ENCODE measurements around the gene PAQR8.
A peak's percentile ranks its signal among the peaks of the same experiment; 100 is the strongest.

The PAQR8 gene, protein sequence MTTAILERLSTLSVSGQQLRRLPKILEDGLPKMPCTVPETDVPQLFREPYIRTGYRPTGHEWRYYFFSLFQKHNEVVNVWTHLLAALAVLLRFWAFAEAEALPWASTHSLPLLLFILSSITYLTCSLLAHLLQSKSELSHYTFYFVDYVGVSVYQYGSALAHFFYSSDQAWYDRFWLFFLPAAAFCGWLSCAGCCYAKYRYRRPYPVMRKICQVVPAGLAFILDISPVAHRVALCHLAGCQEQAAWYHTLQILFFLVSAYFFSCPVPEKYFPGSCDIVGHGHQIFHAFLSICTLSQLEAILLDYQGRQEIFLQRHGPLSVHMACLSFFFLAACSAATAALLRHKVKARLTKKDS

DNA sequence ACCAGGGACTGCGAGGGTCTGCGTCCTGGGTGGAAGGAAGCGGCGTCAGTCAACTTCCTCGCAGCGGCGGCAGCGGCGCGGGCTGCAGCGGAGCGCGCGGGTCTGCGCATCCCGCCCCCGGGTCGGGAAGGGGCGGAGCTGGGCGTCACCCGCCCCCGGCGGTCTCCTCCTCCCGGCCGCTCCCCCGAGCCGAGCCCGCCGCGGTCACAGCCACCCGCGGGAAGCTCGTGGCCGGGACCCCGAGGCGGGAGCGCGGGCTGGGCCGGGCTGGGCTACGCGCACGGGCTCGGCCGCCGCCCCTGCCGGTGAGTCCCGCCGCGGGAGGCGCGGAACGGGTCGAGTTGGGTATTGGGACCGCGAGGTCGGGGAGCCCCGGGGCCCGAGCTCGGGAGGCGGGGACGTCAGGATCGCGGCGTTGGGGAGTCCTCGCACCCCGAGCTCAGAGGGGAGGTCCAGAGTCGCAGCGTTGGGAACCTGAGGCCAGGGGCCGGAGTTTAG, at the start of gene PAQR8:
PAQR8 (plus strand) TSS at position 207 of the 498 bp plus-strand sequence. CDS start 41,063 bp downstream, outside the sequence.
- DNase-seq (ENCODE audit: low read depth in 3 of 3, low spot score in 1 of 3) = peak; percentile 56 to 75 (median 69)

DNA sequence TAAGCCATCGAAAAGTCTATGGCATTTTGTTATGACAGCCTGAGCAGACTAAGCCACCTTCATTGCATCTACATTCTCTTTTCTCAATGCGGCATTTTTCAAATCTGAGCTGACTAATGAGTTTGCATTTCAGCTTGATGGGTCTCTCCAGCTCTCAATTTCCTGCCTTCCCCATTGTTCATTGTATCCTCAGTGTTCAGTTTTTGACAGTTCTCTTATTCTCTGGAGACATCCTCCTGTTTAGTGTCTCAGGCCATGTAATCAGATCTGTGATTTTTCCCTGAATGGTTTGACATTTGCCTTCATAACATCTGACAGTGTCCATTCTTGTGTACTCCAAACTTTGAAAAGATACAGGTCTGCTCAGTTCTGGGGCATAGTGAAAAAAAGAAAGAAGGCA, 49.5 kb upstream of the PAQR8 start:
- no peak for DNase-seq (ENCODE audit: low read depth in 3 of 3, low spot score in 1 of 3)

DNA sequence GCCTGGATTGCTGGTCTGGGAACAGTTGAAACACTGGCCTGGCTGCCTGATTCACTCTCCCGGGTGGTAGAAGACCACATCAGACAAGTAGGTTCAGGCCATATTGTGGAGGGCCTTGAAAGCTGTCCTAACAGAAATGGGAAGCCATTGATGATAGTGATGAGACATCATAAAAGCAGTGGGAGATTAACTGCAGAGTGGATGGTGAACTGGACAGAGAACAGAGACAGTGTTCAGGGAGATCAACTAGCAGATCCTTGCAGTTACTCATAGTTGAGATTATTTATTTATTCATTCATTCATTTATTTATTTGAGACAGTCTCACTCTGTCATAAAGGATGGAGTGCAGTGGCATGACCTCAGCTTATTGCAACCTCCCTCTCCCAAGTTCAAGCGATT, 47.2 kb upstream of the PAQR8 start:
- DNase-seq (ENCODE audit: low read depth in 3 of 3, low spot score in 1 of 3) = no peak

DNA sequence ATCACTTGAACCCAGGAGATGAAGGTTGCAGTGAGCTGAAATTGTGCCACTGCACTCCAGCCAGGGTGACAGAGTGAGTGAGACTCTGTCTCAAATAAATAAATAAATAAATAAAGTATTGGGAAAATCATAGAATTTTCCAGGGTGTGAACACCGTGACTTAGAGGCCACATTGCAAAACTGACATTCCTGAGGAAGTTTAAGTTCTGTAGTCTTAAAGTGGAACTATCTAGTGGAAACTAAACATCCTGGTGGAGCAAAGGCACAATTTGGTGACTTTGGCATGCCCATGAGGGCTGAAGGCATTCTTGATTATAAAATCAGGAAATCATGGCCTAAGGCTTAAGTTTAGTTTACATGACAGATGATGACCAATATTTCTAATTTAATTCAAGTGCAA, 44.7 kb upstream of the PAQR8 start:
- DNase-seq (ENCODE audit: low read depth in 3 of 3, low spot score in 1 of 3) = no peak

DNA sequence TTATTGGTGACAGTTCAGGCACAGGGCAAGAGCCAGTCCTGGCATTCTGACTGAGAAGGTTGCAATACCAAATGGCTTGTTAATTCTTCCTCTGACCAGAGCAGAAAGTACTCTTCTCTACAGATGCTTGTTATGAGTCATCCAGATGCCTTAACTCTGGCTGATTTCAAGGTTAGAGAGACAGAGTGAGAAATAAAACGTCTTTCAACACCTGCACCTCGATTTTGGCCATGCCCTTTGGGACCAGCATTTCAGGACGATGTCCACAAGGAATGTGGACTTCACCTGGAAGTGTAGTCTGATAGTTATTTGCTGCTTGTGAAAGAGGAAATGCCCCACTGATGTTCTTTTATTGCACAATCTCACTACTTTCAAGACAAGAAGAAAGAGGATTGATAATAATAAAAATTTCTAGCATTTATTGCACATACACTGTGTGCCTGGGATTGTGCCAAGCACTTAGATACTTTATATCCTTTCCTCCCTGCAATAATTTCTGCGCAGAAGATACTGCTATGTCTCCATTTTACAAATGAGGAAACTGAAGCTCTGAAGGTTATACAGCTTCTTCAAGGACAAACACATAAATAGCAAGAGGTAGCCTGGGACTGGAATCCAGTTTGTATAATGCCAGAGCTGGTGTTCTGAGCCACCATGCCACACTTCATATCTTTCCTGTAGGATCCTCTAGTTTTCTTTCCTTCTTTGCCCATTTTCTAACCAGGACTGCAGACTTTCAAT, 43.9 kb upstream of the PAQR8 start:
- DNase-seq (ENCODE audit: low read depth in 3 of 3, low spot score in 1 of 3) = no peak

DNA sequence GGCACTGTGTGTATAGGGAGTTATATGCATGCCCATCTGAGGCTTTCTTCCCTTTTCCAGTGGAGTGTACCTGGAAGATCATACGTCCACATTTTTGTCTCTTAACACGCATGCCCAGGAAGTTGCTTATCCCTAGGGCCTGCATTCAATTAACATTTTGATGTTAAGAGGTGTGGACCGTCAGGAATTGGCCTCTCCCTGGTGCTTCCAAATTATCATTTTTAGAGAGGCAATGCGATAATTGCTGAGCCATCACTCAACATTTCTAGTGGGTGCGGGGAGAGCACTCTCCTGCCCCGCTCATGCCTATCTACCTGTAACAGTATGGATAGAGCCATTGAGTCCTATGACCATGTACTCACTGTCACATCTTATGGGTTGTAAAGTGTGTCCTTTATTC, 37.8 kb upstream of the PAQR8 start:
- DNase-seq (ENCODE audit: low read depth in 3 of 3, low spot score in 1 of 3) = no peak

DNA sequence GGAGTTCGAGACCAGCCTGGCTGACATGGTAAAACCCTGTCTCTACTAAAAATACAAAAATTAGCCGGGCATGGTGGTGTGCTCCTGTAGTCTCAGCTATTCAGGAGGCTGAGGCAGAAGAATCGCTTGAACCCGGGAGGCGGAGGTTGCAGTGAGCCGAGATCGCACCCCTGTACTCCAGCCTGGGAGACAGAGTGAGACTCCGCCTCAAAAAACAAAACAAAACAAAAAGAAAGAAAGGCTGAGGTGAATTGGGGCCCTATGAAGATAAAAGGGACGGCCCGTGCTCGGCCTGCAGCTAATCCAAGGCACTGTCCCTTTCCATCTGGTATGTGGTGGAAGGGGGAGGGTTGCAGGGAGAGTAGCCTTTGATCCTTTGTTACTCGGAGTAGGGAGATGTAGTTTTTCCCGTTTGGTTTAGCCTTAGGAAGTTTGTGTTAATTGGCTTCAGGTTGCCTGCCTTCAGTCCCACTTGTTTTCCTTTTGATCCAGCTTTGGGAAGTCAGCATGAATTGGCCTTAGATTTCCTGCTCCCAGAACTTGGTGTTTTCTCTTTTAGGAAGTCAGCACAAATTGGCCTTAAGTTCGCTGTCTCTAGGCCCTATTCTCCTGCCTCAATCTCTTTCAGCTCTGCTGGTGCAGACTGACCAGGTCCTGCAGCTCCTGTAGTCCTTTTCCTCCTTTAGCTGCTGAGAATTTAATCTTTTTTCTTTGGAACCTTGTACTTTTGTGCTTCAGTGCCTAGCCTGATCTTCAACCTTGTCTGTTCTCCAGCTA, 36.1 kb upstream of the PAQR8 start:
- no peak for DNase-seq (ENCODE audit: low read depth in 3 of 3, low spot score in 1 of 3)

DNA sequence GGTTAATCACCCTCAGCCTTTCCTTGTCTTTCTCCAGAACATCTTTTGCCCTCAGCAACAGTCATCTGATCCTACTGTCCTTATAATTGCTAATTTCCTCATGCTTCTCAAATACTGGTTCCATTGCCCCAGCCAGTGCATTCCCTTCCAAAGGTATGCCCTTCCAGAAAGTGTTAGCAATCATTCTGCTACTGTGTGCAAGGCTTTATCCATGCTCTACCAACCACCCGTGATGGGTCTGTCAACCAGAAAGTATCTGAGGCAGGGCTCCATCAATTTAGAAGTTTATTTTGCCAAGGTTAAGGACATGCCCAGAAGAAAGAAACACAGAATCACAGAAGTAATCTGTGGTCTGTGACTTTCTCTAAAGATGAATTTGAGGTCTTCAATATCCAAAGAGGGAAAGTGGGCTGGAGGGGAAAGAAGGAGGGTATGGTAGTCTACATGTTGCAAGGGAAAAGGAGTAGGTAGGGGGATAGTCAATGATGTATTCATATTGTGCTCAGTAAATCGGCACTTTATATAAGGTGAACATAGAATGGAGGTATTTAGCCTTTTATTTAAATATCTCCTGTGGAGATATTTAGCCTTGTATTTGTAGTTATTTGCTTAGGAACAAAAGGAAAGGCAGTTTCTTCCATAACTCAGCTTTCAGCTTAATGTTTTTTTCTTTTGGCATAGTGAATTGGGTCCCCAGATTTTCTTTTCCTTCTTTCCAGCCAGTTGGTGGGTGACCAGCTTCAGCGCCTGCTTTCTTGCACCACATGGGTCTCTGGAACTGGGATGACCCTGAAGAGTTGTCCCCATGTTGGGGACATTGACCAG, 35.2 kb upstream of the PAQR8 start:
- no peak for DNase-seq (ENCODE audit: low read depth in 3 of 3, low spot score in 1 of 3)

DNA sequence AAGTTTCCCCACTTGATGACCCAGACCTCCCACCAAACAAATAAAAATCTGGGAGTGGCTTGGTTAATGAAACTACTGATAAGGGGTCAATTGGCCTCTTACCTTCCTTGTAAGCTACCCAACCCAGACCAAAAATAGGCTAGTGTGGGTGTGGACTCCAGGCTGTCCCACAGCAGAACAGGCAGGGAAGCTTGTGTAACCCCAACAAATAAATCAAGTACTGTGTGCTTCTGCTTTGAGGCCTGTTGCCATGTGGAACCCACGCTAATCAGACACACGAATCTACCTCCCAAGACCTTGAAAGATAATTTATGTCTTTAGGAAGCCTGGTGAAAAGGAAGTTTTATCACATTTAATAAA, 33.7 kb upstream of the PAQR8 start:
- no peak for DNase-seq (ENCODE audit: low read depth in 3 of 3, low spot score in 1 of 3)

DNA sequence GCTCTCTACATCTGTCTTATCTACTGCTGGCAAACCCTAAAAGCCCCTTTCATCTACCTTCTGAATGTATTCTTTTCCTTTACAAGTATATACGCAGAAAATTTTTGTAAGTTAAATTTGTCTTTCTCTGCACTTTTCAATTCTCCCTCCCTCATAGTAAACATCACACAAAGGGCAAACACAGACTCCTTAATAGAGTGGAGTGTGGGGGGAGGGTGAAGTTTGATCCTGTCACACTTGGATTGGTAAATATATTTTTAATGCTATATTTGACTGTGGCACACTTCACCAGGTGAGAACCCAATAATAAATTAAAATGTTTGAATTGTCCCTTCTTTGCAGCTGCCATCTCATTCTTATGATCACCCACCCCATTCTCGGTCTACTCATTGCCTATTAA, 33.2 kb upstream of the PAQR8 start:
- no peak for DNase-seq (ENCODE audit: low read depth in 3 of 3, low spot score in 1 of 3)

DNA sequence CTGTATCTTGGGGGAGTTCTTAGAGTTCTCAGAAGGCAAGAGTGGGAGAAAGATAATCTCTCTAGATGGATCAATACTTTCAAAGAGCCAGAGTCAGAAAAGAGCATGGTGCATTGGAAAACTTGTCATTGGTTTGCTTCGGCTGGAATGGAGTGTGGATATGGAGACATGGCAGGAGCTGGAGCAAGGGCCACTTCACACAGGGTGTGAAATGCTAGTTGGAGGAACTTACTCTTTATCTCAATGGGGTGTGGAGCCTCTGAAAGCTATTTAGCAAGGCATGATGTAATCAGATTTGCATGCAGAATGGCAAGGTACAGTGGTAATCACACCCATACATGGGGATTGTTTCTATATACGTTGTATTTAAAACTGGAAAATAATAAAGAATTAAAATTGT, 31.5 kb upstream of the PAQR8 start:
- no peak for DNase-seq (ENCODE audit: low read depth in 3 of 3, low spot score in 1 of 3)

DNA sequence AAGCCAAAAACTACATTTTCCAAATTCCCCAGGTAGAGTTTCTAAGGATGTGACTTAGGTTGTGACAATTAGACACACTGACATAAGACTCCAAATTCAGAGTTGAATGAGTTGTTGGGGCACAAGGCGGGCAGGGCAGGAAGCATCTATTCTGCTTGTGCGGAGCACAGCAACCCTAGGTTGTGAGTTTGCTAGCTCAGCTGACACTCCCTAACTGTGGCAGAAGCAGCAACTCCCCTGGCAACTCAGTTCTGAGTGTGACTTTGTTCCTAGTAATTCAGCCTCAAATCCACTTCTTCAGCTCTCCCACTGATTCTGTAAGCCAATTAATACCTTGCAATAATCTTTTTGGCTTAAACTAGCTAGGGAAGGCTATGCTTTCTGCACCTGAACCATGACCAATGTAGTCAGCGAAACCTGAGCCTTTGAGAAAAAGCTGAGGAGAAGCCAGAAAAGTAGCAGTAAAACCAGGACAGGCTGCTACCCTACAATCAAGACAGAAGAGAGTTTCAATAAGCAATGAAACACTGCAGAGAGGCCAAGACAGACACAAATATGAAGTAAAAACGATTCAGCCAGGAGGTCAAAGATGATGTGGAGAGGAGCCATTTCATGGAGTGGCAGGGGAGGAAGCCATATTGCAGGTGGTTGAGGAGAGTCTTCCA, 30.0 kb upstream of the PAQR8 start:
- DNase-seq (ENCODE audit: low read depth in 3 of 3, low spot score in 1 of 3) = no peak

DNA sequence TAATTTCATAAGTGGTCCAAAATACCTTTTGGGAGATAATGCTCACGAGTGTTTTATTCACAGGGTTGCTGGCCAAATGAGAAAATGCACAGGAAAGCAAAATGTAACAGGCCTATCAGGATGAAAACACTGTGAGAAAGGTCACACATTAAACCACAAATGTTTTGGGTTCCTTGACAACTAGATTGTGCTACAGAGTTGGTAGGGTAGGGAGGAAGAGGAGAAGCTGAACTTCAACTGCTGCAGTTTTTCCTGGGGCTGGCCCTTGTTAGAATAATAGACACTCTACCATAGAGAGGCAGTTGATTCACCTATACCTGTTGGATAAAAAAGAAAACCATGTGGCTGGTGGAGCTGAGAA, 28.1 kb upstream of the PAQR8 start:
- DNase-seq (ENCODE audit: low read depth in 3 of 3, low spot score in 1 of 3) = no peak

DNA sequence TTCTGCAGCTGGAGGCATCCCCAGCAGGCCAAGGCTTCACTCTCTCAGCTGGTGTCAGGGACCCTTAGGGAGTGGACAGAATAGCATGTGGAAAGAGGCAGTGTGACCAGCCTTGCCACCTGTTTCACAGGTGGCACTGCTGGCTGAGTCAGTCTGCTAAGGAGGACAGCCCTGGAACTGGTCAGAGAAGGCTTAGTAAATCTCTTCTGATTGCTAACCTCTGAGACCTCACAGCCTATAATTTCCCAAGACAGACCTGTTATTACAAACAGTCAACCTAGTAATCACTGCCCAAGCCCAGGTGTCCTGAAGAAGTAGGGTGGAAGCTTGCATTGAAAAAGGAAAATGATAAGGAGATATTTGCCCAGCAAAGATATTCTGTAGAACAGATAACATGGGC, 26.4 kb upstream of the PAQR8 start:
- DNase-seq (ENCODE audit: low read depth in 3 of 3, low spot score in 1 of 3) = no peak

DNA sequence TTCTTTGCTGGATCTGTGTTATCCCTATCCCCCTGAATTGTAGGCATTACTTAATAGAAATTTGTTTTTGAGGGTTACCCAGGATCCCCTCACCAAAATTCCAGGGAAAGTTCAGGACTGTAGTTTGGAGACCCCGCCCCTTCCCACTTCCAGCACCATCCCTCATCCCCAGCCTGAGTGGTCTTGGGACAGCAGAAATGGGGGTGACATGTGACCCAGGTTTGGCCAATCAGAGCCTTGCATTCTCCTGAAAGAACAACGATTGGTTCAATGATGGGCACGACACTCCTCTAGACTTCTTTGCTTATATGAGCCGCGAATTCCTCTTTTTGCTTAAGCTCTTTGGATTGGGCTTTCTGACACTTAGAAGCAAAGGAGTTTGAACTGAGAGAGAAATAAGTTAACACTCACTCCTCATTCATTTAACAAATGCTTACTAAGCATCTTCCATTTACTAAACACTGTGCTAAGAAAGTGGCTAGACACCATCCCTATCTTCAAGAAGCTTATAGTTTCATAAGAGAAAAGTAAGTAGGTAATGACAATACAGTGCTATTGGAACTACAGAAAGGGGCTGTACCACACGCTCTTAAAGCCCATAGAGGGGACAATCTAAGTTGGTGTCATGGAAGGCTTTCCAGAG, 24.9 kb upstream of the PAQR8 start:
- no peak for DNase-seq (ENCODE audit: low read depth in 3 of 3, low spot score in 1 of 3)

DNA sequence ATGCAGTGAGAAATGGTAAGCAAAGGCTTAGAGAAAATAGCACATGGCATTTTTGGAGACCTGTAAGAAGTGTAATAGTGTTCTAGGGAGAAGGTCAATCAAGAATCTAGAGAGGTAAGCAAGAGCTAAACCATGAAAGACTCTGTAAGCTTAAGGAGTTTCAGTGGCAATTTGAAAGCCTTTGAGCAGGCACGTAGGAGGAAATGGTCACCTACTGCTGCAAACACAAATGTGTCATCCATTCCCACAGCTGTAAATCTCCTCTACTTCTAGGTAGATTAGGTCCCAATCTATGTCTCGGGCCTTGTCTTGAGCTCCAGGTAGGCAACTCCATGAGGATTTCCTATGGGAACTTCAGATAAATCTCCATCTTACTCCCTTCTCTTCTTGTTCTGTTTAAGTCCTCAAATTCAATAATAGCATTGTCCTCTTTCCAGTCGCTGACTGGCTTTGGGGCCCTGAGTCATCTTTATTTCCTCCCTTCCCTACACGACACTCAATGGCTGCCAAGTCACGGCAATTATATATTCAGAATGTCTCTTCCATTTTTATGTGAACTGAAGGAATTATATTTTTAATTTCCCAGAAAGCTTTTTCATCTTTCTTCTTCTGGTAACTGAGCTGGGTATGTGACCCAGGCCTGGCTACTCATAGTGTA, 24.2 kb upstream of the PAQR8 start:
- DNase-seq (ENCODE audit: low read depth in 3 of 3, low spot score in 1 of 3) = no peak

DNA sequence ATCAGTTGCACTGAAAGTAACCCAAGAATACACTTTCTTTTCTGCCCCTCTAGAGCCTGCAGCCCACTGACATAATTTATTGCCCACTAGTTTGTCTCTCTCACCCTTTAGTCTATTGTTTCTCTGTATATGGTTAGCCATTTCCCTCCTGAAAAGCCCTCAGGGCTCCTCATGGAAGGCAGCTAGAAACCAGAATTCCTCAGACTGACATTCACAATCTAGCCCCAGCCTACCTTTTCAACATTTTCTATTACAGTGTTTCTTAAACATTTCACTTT, 21.4 kb upstream of the PAQR8 start:
- no peak for DNase-seq (ENCODE audit: low read depth in 3 of 3, low spot score in 1 of 3)

DNA sequence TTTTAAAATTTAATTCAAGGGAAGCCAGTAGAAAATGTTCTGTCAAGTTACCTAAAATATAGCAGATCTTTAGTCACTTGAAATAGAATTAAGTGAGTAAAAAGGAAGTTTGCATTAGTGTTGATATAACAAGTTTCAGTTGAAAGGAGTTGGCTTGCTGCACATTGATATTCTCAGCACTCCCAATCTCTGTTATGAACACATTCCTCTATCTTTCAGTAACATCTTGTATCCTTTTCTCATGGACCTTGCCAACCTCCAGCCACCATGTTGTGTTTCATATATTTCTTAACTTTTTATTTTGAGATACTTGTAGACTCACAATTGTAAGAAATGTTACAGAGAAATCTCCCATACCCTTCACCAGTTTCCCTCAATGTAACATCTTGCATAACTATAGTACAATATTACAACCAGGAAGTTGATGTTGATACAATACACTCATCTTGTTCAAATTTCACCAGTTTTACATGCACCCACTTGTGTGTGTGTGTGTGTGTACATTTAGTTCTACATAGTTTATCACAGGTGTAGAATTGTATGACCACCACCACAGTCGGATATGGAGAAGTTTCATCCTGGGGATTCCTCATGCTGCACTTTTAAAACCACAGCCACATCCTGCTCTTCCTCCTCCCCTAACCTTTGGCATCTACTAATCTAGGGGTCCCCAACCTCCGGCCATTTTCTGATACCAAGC, 20.2 kb upstream of the PAQR8 start:
- DNase-seq (ENCODE audit: low read depth in 3 of 3, low spot score in 1 of 3) = no peak

DNA sequence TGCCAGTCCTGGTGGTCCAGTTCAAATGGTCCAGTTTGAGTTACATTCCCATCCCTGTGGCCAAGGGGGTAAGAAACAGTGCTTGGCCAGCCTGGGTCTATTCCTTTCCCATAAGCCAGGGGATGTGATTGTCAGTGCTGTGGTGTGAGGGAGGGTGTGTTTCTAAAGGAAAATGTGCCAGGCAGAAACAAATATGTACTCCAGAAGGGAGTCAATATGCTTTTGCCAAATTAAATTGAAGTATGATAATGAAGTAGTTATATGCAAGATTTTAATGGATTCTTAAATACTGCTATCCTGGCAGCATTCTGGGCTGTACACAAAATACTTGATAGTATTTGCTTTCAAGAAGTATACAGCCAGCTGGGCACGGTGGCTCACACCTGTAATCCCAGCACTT, 16.6 kb upstream of the PAQR8 start:
- no peak for DNase-seq (ENCODE audit: low read depth in 3 of 3, low spot score in 1 of 3)
